IMR-90 (cell line): ENCODE results near the gene GPX6.

Source experiments
- CTCF ChIP-seq: conservative IDR thresholded peaks from 2 replicates; pipeline ENCODE4 v1.5.1; 2012; ENCODE audit warnings: mild to moderate bottlenecking, low read depth, low read length, improper control_type of control experiment
- ELK1 ChIP-seq: fragments of 150-350 bp; IDR thresholded peaks from 2 replicates; pipeline ENCODE4 v1.6.1; 2016; ENCODE audit warnings: low read depth, mild to moderate bottlenecking, low read length, moderate library complexity, borderline replicate concordance
- POLR2A ChIP-seq: IDR thresholded peaks from 2 replicates; pipeline ENCODE4 v1.6.1; 2012; ENCODE audit warnings: mild to moderate bottlenecking, low read depth, low read length
- RAD21 ChIP-seq: IDR thresholded peaks from 2 replicates; pipeline ENCODE4 v1.6.1; 2012; ENCODE audit warnings: low read length, improper control_type of control experiment
- RCOR1 ChIP-seq: IDR thresholded peaks from 2 replicates; pipeline ENCODE4 v1.6.1; 2012; ENCODE audit warnings: mild to moderate bottlenecking, low read length, improper control_type of control experiment; ENCODE audit not compliant: insufficient replicate concordance

GRCh38 chr6:28486533-28486932 lies 29.1 kb downstream of the GPX6 start:
- TF ChIP-seq RCOR1: no peak
- TF ChIP-seq ELK1: no peak
- TF ChIP-seq POLR2A: no peak
- TF ChIP-seq RAD21: no peak
- TF ChIP-seq CTCF: no peak
